Thyroid gland (tissue), 4 donors: Measurements from ENCODE around the gene CTXN2.

Experiments used
- CTCF ChIP-seq, 6 experiments: fragments of 200-600 bp in 3 of 6; fragments of 450-650 bp in 3 of 6; sonication (generic) in 3 of 6; IDR thresholded peaks; one replicate each; pipeline ENCODE4 v1.5.1; 2016 to 2019; ENCODE audit warnings: antibody characterized with exemption in 6 of 6, mild to moderate bottlenecking in 2 of 6, inconsistent platforms in 1 of 6, moderate library complexity in 1 of 6
- POLR2A ChIP-seq, 2 donors: fragments of 450-650 bp; IDR thresholded peaks; one replicate each; pipeline ENCODE4 v1.6.1; 2017; ENCODE audit warnings: antibody characterized with exemption in 2 of 2, mild to moderate bottlenecking in 2 of 2, moderate library complexity in 1 of 2

GRCh38 chr15:48144889-48145288 is 46.6 kb upstream of the CTXN2 start:
- no peak for TF ChIP-seq CTCF (IDR thresholded peaks at IDR 0.05)
- TF ChIP-seq POLR2A (IDR thresholded peaks at IDR 0.05): no peak
